ENCODE measurements around the gene ELMO1. TPM values are rescaled to one million over a fixed set of nuclear protein-coding genes. Genes with fewer than 3 reads are reported as not detected.

ELMO1 gene
- total and polyA plus RNA-seq, 2 experiments from 2014 or later: 19.7 to 28.7 TPM

GRCh38 chr7:37187179-37187578, 261.5 kb downstream of the ELMO1 start:
- Histone ChIP-seq H4K20me1 (ENCODE audit: insufficient read depth, poor library complexity, severe bottlenecking) (no peaks in the 10 kb centered on the region), H3K27me3 (no peaks in the 10 kb centered on the region), H3K4me2 (no peak overlapping the region), H3K9me3 (ENCODE audit: low read depth) (no peaks in the 10 kb centered on the region), H3K27ac (no peak overlapping the region), H3K36me3 (replicated peaks; ENCODE audit: insufficient read depth, low read depth) (no peaks in the 10 kb centered on the region), H3K9me2 (replicated peaks; ENCODE audit: insufficient read depth) (no peaks in the 10 kb centered on the region), H3K79me2 (no peaks in the 10 kb centered on the region), H3K4me1 (ENCODE audit: insufficient read depth) (peaks cover 15% of the 10 kb centered on the region), H3K4me3 (no peak overlapping the region), H2AFZ (no peak overlapping the region)
- TF ChIP-seq, protein P1, sequence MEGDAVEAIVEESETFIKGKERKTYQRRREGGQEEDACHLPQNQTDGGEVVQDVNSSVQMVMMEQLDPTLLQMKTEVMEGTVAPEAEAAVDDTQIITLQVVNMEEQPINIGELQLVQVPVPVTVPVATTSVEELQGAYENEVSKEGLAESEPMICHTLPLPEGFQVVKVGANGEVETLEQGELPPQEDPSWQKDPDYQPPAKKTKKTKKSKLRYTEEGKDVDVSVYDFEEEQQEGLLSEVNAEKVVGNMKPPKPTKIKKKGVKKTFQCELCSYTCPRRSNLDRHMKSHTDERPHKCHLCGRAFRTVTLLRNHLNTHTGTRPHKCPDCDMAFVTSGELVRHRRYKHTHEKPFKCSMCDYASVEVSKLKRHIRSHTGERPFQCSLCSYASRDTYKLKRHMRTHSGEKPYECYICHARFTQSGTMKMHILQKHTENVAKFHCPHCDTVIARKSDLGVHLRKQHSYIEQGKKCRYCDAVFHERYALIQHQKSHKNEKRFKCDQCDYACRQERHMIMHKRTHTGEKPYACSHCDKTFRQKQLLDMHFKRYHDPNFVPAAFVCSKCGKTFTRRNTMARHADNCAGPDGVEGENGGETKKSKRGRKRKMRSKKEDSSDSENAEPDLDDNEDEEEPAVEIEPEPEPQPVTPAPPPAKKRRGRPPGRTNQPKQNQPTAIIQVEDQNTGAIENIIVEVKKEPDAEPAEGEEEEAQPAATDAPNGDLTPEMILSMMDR (IDR thresholded peaks at IDR 0.05; ENCODE audit: poor library complexity): no peak
- TF ChIP-seq EZH2phosphoT487 (IDR thresholded peaks at IDR 0.05; ENCODE audit: low read depth, severe bottlenecking, unreplicated experiment) (no peak), EZH2 (IDR thresholded peaks at IDR 0.05; ENCODE audit: borderline replicate concordance) (no peak)
- no peak for DNase-seq (ENCODE audit: low spot score)
- WGBS (ENCODE audit: low lambda C conversion rate, missing lambda C conversion rate): 49% methylated on average over 2 of the region's 2 CpGs

DNA sequence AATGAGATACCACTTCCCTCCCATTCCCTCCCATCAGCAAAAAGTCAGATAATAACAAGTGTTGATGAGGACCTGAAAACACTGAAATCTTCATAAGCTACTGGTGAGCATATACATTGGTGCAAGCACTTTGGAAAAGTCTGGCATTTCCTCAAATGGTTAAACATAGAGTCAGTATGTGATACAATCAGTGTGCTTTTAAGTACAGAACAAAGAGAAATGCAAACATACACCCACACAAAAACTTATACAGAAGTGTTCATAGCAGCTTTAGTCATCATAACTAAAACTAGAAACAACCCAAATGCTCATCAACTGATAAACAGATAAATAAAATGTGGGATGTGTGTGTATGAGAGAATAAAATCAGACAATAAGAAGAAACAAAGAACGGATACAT, 261.9 kb downstream of the ELMO1 start:
- no peak overlapping the region for H3K4me2 ChIP-seq
- 89% methylated on average over 1 of the region's 1 CpG for WGBS (ENCODE audit: low lambda C conversion rate, missing lambda C conversion rate)

DNA sequence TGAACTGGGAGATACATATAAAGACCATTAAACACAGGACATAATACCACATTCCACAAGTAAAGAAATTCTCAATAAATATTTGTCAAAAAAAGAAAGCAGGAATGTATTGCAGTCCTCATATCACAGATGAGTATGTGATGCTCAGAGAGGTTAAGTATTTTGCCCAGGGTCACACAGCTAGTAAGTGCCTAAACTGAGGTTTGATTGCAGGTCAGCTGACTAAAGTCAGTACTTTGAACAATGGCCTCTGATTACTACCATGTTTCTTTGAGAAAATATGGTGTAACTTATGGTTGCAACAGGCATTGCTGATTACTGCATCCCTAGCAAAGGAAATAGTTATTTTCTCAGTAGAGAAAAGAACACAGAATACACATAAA, 267.1 kb downstream of the ELMO1 start:
- no peak overlapping the region for H3K27ac ChIP-seq
- no peak overlapping the region for H3K4me3 ChIP-seq
- H3K9me2 ChIP-seq (replicated peaks; ENCODE audit: insufficient read depth): no peaks in the 10 kb centered on the region
- no peaks in the 10 kb centered on the region for H4K20me1 ChIP-seq (ENCODE audit: insufficient read depth, poor library complexity, severe bottlenecking)
- H3K36me3 ChIP-seq (replicated peaks; ENCODE audit: insufficient read depth, low read depth): no peaks in the 10 kb centered on the region
- no peak overlapping the region for H2AFZ ChIP-seq
- no peaks in the 10 kb centered on the region for H3K27me3 ChIP-seq
- DNase-seq (ENCODE audit: low spot score): no peak
- H3K4me2 ChIP-seq: no peak overlapping the region
- H3K9me3 ChIP-seq (ENCODE audit: low read depth): no peaks in the 10 kb centered on the region
- peaks cover 15% of the 10 kb centered on the region for H3K4me1 ChIP-seq (ENCODE audit: insufficient read depth)
- no peak for TF ChIP-seq EZH2 (IDR thresholded peaks at IDR 0.05; ENCODE audit: borderline replicate concordance)
- no peaks in the 10 kb centered on the region for H3K79me2 ChIP-seq

More for the DNA sequence above, 261.9 kb downstream of the ELMO1 start:
- TF ChIP-seq EZH2phosphoT487 (IDR thresholded peaks at IDR 0.05; ENCODE audit: low read depth, severe bottlenecking, unreplicated experiment): no peak
- no peak for TF ChIP-seq EZH2 (IDR thresholded peaks at IDR 0.05; ENCODE audit: borderline replicate concordance)
- TF ChIP-seq, protein P1 (IDR thresholded peaks at IDR 0.05; ENCODE audit: poor library complexity): no peak
- no peak for DNase-seq (ENCODE audit: low spot score)
- Histone ChIP-seq H3K9me3 (ENCODE audit: low read depth) (no peaks in the 10 kb centered on the region), H3K4me1 (ENCODE audit: insufficient read depth) (peaks cover 15% of the 10 kb centered on the region), H3K9me2 (replicated peaks; ENCODE audit: insufficient read depth) (no peaks in the 10 kb centered on the region), H3K27ac (no peak overlapping the region), H3K36me3 (replicated peaks; ENCODE audit: insufficient read depth, low read depth) (no peaks in the 10 kb centered on the region), H3K79me2 (no peaks in the 10 kb centered on the region), H2AFZ (no peak overlapping the region), H3K4me3 (no peak overlapping the region), H3K27me3 (no peaks in the 10 kb centered on the region), H4K20me1 (ENCODE audit: insufficient read depth, poor library complexity, severe bottlenecking) (no peaks in the 10 kb centered on the region)

DNA sequence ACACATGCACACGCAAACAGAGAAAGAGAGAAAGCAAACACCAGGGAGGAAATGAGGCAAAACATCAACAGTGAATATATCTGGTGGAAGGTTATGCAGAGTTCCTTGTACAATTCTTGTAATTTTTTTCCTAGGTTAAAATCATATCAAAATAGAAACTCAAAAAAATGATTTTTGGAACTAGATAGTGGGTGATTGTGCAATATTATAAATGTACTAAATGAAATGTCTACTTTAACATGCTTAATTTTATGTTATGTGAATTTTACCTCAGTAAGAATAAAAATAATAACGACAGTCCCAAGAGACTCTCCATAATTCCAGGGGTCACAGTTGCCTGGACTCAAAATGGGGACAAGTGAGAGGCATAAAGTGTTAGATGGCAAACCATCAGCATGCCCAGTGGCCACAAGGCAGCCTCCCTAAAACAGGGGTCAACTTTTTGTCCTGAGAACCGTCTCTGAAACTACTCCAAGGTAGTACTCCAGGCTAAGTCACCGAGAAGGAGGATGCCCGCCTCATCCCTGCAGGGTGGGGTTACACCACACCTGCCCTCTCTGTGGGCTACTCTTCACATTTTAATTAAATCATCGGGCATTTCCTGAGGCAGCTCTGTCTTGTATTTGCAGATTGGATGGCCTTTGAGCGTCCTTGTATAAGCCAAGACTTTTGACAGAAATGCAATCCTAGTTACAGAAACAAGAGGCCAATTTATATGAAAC, 267.7 kb downstream of the ELMO1 start:
- WGBS (ENCODE audit: low lambda C conversion rate, missing lambda C conversion rate): 75% methylated on average over 7 of the region's 7 CpGs
- Histone ChIP-seq H3K79me2 (no peaks in the 10 kb centered on the region), H3K9me3 (ENCODE audit: low read depth) (no peaks in the 10 kb centered on the region), H3K4me3 (no peak overlapping the region), H3K4me1 (ENCODE audit: insufficient read depth) (peaks cover 15% of the 10 kb centered on the region), H3K27ac (no peak overlapping the region), H3K27me3 (no peaks in the 10 kb centered on the region), H3K36me3 (replicated peaks; ENCODE audit: insufficient read depth, low read depth) (no peaks in the 10 kb centered on the region), H3K9me2 (replicated peaks; ENCODE audit: insufficient read depth) (no peaks in the 10 kb centered on the region), H2AFZ (no peak overlapping the region), H4K20me1 (ENCODE audit: insufficient read depth, poor library complexity, severe bottlenecking) (no peaks in the 10 kb centered on the region), H3K4me2 (no peak overlapping the region)
- TF ChIP-seq EZH2 (IDR thresholded peaks at IDR 0.05; ENCODE audit: borderline replicate concordance): no peak
- TF ChIP-seq, protein P1 (IDR thresholded peaks at IDR 0.05; ENCODE audit: poor library complexity): no peak
- no peak for TF ChIP-seq EZH2phosphoT487 (IDR thresholded peaks at IDR 0.05; ENCODE audit: low read depth, severe bottlenecking, unreplicated experiment)
- no peak for DNase-seq (ENCODE audit: low spot score)

Data from hepatocyte (in vitro differentiated cells).